ENCODE measurements around the gene GPR39.

GPR39 gene

DNA sequence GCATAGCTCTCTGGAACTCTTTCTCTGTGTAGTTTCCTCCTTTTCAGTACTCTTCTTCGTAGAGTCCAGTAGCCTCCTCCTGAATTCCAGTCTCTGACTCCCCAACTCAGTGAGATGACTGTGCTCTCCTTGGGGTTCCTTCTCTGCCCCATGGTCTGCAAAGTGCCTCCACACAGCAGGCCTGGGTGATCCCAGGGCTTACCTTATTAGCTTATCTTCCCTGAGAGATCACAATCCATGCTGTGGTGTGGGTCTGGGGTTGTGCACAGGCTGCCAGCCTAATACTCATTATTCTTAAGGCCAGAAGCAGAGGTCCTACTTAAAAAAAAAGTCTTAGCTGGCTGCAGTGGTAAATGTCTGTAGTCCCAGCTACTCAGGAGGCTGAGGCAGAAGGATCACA is 4.6 kb upstream of the GPR39 start:
- DNase-seq (ENCODE audit: low read depth in 2 of 2): no peak

- DNase-seq (ENCODE audit: low read depth in 2 of 2): no peak
Measured at GRCh38 chr2:132414081-132414480, 2.5 kb upstream of the GPR39 start.

- DNase-seq (ENCODE audit: low read depth in 2 of 2): no peak
Measured at GRCh38 chr2:132415256-132415914, 1.2 kb upstream of the GPR39 start.

DNA sequence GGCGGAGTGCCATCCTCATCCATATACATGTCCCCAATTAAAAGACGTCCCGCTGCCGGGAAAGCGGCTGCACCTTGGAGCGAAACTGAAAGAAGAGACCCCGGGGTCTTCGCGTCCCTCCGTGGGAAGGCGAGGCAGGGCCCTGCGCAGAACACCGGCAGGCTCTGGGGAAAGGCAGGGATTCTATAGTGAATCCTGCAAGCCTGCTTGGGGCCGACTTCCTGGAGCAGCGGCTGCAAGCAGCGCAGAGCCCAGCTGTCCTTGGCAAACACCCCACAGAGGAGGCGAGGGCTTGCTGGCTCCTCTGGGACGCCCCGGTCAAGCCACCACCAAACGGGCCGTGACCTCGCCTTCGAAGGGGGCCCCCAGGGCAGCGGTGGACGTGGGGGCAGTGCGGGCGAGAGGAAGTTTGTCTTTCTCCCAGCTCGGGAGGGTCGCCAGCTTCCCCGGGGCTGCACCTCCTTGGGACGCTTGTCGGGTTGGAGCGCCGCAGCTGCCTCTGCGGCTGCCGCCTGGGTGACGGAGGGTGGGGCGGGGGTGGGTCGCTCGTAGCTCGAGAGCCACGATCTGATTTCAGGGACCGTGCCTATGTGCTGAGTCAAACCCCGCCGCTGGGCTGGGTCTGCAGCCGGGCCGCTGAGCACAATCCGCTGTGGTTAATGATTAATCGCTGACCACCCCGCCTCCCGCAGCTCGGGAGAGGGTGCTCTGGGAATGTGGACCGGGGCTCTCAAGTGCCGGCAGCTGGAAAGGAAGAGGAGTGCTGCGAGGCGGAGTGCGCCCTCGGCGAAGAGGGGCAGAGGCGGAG is 486 bp upstream of the GPR39 start:
- DNase-seq (ENCODE audit: low read depth in 2 of 2): no peak

- DNase-seq (ENCODE audit: low read depth in 2 of 2): no peak
Measured at GRCh38 chr2:132417430-132418035, 928 bp downstream of the GPR39 start.

- DNase-seq (ENCODE audit: low read depth in 2 of 2): no peak
Measured at GRCh38 chr2:132419235-132419634, 2.6 kb downstream of the GPR39 start.

DNA sequence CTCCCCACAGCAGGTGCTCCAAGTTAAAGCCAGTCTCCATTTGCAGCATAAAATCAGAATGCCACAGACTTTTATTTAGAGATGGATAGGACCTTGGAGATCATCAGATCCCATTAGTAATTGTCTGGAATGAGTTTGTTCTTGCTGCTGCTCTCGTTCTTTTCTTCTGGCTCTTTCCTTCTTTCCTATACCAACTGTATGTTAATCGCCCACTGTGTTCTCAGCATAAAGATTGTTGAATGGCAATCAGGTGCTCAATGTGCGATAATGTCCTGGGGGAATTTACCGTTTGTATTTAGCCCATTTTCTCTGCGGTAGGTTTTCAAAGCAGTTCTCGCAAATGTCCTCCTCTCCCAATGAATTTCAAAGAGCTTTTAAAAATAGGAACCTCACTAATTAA is 3.3 kb downstream of the GPR39 start:
- DNase-seq (ENCODE audit: low read depth in 2 of 2): no peak

DNA sequence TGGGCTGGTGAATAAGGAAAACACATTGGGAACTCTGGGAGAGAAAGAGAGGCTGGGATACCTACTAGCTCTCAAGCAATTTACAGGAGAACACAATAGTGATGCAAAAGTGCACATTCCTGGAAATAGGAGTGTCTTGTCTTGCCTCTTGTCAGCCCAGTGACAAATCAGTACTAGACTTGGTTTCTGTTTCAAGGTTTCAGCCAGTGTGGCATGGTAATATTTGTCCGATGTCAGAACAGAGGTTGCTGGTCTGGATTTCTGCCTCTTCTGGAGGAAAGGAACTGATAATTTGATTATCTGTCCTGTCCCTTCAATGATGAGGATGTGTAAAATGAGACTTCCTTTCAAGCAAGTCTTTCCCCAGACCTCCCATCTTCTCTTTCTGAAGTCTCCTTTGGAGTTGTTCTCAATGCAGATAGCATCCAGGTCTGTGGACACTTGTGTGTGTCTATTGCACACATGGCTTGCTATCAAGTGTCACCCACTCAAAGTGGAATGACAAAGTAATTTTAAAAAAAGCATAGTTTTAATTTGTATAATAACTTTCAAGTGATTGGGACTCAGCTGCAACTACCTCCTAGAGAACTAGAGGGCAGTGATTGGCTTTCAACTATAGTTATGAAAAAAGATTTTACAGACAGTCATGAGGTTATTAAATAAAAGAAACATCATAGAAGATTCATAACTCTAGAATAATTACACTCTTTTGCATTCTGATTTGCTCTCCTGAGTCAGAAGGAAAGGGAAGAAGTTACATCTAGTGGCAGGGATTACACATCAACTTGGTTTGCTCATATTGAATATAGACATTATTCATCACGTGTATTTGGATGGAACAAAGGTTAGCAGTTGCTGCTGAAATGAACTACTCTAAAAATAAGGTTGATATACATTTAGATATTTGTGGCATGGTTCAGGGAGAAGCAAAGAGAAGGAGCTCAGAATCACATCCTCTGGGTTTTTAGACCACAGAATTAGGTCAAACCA is 4.5 kb downstream of the GPR39 start:
- no peak for DNase-seq (ENCODE audit: low read depth in 2 of 2)

GRCh38 chr2:132422736-132423135 is 6.1 kb downstream of the GPR39 start:
- DNase-seq (ENCODE audit: low read depth in 2 of 2): no peak

DNA sequence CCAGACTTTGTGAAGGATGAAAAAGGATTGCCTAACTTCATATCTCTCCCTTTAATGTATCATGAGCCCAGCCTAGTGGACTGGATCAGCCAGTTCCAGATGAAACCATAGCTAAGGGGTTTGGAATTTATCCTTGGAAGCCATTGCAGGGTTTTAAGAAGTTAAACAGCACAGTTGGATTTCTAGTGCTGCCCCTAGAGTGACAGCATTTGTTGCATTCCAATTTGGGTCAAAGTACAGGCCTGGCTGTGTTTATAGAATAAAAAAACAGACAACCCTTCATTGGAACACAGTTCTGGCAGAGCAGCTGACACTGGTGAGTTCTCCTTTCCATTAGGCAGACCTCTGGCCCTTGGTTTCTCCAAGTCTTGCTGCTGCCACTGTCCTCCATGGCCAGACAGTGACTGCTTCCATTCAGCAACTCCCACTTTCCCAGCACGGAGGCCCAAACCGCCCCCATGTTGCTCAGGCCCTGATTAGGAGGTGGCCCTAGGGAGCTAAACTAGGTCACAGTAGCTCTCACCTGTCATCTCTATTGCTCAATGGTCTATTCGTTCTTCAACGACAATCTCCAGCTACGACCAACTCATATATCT is 8.0 kb downstream of the GPR39 start:
- no peak for DNase-seq (ENCODE audit: low read depth in 2 of 2)

GRCh38 chr2:132426033-132426432 is 9.4 kb downstream of the GPR39 start:
- no peak for DNase-seq (ENCODE audit: low read depth in 2 of 2)

GRCh38 chr2:132426656-132427055 is 10.1 kb downstream of the GPR39 start:
- no peak for DNase-seq (ENCODE audit: low read depth in 2 of 2)

DNA sequence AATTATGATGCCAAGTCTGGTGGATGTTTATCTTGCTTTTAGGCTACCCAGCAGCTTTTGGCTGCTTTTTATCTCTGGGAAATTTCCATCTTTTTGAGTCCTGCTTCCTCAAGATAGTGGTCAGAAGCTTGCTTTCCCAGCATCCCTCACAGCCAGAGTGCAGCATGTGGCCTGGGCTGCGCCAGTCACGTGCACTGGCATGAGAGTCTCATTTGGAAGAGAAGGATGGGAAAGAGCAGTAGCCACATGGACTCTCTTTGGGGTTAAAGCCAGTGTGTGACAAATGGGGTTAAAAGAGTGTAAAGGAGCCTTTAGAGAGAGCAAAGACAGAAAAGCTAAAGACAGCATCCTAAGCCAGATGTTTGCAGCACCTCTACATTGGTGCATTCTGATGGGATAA is 12.7 kb downstream of the GPR39 start:
- DNase-seq (ENCODE audit: low read depth in 2 of 2): no peak

GRCh38 chr2:132429941-132430573 is 13.5 kb downstream of the GPR39 start:
- no peak for DNase-seq (ENCODE audit: low read depth in 2 of 2)

DNA sequence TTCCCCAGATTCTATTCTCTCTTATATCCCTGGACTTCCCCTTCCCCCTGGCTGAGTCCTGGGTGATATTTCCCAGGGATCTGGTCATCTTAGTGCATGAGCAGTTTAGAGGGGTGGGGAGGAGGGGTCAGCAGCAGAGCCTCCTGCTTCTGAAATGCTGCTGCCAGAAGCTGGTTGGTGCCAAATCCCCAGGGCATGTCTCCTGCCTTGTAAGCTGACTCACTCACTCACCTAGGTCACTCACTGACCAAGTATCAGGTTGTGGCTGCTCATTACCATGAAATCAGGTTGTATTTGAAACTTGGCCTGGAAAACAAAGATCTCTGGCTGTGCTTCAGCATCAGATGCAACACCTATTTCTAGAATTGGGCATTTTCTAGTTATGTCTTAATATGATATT is 14.3 kb downstream of the GPR39 start:
- DNase-seq (ENCODE audit: low read depth in 2 of 2): no peak

DNA sequence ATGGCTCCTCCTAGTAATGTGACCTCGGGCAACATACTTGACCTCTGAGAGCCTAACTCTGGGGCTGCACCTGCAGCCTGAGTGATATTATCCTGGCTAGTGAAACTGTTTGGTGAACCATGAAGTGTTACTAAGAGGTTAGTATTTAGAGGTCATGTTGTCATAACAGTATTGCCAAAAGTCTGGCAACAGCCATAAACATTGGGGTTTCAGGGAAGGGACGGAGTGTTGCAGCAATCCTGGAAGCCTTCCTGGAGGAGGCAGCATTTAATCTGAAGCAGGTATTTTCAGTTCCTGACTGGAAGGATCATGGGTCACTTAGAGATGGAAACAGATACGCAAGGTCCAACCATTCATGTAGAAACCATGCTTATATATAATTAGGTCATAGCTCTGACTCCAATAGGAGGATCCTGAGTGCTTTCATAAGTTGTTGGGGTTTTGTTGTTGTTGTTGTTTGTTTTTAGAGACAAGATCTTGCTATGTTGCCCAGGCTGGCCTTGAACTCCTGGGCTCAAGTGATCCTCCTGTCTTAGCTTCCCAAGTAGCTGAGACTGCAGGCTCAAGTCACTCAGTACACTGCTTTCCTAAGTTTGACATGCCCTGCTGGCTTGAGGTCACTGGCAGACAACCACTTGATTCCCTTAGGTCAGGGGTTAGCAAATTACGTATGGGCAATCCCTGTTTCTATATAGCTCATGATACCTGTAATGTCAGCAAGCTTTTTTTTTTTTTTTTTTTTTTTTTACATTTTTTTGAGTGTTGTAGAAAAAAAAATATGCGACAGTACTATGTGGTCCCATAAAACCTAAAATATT is 21.5 kb downstream of the GPR39 start:
- DNase-seq (ENCODE audit: low read depth in 2 of 2): no peak

DNA sequence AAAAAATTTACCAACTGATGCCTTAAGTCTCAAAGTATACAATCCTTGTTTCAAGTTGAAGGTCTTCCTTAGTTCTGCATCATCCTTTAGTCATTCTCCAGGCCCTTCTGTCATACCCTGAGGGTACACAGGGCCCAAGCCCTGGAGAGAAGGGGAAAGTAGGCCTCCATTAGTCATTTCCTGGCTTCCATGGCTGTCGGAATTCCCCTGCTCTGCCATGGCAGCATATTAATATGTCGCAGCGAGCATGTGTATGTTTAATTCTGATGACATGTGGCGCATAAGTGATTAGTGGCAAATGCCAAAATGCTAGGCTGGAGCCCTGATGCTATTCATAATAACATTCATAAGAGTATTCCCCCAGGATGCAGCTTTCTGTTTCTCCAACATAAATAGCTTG is 22.1 kb downstream of the GPR39 start:
- no peak for DNase-seq (ENCODE audit: low read depth in 2 of 2)

DNA sequence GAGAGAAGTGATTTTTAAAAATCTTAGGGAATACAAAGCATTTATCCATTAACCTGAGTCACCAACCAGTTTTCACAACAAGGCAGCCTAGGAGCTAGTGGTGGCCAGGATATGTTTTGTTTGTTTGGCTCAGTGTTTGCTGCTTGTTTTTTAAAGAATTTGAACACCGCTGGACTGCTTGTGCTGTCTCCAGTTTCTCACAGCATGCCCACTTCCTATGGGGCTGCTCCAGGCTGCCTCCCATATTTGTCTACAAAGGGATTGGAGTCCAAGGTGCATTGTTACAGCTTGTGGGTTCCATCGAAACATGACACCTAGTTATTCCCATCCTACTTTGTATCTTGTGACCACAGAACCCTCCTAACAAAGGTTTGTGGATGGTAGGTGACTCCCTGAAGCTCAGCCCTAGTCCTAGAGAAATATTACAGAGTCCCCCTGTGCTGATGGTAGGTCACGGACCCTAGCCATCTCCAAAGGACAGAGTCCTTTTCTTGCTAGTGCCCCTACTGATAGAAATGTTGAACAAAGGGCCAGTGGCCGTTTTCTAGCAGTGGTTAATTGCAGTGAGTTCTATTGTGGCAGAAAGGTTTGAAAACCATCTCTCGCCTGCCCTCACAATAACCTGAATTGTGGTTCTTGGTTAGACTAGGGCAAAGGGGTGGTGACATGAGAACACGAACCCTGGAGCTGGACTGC is 23.2 kb downstream of the GPR39 start:
- DNase-seq (ENCODE audit: low read depth in 2 of 2): no peak

GRCh38 chr2:132441051-132441450 is 24.4 kb downstream of the GPR39 start:
- DNase-seq (ENCODE audit: low read depth in 2 of 2): no peak

Data from stimulated activated CD4-positive, alpha-beta T cell treated with anti-CD3 and anti-CD28 coated beads, Interleukin-15, amount 100 ng/mL, for 48 hours (primary cell).